Inflammatory macrophage (primary cell): ENCODE results near the gene DECR2.
"Not testable (repeated sequence)": the region's sequence is repeated elsewhere in the genome, so short reads cannot be mapped to it uniquely, and the experiment has no call there.

Experiments
- DNase-seq, 2 donors: peaks; one replicate each; pipeline ENCODE4 v3.0.0-alpha.2; 2020 to 2022

DECR2 gene

DNA sequence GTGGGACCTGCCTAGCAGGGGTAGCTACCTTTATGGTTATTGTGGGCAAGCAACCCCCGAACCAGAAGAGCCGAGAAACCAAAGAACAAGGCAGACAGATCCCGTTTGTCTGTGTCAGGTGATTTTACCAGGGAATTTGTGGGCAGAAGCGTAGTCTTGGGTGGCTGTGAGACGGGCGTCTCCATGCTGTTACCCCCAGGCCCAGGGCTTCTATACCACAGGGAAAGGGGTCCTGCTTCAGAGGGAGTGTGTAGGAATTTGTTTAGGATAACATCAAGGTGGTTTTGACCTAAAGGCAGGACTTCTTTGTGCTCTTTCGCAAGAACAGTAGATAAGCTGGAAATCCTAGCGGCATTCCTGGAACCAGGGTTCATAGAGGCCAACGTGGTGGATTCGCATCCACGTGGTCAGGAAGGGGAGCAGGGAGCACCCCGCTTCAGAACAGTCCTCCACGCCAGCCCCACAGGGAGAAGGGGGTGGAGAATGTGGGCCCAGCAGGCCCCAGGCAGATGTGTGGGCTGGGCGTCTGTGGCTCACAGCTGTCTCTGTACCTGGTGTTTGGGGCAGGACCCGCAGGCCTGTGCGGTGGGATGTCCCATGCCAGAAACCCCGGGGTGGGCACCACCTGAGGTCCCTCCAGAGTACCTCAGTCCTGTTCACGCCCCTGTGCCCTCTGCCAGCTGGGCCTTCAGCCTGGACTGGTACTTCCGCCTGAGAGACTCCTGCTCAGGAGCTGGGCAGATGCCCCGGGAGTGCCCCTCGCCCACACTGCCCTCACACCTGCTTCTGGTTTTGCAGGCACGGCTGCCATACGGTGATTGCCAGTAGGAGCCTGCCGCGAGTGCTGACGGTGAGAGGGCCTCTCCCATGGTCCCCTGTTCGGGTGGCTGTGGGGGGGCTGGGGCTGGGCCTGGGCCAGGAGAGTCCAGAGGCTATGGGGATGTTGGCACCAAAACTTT is 4.1 kb downstream of the DECR2 start:
- no peak for DNase-seq

GRCh38 chr16:407253-407652 is 5.6 kb downstream of the DECR2 start:
- DNase-seq = no peak

GRCh38 chr16:410516-411178 is 9.0 kb downstream of the DECR2 start:
- DNase-seq = no peak

DNA sequence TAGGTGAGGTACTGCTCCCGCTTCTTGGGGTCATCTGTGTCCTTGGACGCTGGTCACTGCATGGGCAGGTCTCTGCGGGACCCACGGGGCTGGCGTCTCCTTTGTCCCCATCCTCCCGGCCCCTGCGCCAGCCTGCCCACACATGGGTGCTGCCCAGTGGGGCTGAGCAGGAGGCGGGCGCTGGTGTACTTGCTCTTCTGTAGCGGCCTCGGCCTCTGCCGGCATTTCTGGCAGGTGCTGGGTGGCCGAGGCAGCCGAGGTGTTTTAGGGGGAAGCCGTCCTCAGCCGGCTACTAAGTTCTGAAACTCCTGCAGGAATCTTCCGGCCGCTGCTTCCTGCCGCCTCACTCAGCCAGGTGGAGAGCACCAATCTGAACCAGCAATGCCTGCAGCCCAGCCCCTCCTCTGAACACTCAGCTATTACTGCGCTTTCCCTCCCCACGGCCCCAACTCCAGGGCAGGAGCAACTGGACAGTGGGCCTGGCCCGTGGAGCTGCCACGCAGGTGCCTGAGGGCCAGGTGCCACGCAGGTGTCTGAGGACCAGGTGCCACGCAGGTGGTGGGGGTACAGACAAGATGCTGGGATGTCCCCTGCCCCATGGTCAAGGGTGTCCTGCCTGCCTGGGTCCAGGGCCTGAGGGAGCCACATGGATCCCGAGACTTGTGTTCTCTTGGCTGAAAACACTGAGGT is 10.0 kb downstream of the DECR2 start:
- DNase-seq = no peak

GRCh38 chr16:414395-415169 is 12.9 kb downstream of the DECR2 start:
- DNase-seq = no peak

DNA sequence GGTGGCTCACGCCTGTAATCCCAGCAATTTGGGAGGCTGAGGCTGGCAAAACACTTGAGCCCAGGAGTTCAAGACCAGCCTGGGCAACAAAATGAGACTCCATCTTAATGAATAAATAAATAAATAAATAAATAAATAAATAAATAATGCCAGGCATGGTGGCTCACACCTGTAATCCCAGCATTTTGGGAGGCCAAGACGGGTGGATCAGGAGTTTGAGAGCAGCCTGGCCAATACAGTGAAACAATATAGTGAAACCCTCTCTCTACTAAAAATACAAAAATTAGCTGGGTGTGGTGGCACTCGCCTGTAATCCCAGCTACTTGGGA is 13.4 kb downstream of the DECR2 start:
- not testable (repeated sequence) for DNase-seq

- peak in 1 of 2 donors; percentile 6 for DNase-seq
Observed at GRCh38 chr16:422179-422578, 20.5 kb downstream of the DECR2 start.

- peak; percentile 36 to 48 for DNase-seq
Observed at GRCh38 chr16:424033-424622, 22.4 kb downstream of the DECR2 start.

GRCh38 chr16:424623-425081 is 23.0 kb downstream of the DECR2 start:
- DNase-seq = peak in 1 of 2 donors; percentile 7

DNA sequence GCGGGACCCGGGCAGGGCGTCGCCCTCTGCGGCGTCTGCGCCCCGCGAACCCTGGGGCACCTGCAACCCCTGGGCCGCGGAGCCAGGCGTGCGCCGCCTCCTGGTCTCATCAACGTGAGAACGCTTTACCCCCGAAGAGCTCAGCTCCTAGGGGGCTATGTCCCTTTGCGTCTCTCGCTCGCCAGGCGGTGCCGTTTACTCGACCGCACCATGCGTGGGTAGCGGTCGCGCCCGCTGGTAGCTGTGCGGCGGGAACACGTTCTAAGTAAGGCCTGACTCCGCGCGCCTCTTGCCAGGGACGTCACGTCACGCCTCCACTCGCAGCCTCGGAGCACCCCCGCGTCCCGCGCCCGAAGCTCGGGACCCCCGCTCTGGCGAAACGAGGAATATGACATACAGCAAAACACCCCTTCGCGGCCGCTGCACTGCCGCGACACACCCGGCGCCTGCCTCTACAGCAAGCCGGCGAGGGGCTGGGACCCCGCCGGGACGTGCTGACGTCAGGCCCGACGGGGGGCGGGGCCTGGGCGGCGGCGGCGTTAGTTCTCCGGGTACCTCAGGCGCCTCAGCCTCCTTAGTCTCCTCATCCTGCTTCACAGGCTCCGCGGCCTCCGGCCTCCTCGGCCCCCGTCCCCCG is 23.5 kb downstream of the DECR2 start, which contains the start of gene RAB11FIP3:
RAB11FIP3 (plus strand) TSS at position 568 of the 637 bp plus-strand sequence. CDS start 358 bp downstream, outside the sequence.
- DNase-seq = peak; percentile 58 to 75

DNA sequence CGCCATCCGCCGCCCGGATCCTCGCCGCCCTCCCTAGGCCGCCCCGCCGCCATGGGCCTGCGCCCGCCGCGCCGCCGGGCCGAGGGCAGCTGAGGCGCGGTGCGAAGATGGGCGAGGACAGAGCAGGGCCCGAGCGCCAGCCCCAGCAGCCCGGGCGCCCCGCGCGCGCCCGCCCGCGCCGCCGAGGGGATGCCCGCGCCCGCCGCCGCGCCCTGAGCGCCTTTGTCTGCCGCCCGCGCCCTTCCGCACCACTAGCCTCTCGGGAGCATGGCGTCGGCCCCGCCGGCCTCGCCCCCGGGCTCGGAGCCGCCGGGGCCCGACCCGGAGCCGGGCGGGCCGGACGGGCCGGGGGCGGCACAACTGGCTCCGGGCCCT is 24.0 kb downstream of the DECR2 start:
- DNase-seq = peak in 1 of 2 donors; percentile 4

DNA sequence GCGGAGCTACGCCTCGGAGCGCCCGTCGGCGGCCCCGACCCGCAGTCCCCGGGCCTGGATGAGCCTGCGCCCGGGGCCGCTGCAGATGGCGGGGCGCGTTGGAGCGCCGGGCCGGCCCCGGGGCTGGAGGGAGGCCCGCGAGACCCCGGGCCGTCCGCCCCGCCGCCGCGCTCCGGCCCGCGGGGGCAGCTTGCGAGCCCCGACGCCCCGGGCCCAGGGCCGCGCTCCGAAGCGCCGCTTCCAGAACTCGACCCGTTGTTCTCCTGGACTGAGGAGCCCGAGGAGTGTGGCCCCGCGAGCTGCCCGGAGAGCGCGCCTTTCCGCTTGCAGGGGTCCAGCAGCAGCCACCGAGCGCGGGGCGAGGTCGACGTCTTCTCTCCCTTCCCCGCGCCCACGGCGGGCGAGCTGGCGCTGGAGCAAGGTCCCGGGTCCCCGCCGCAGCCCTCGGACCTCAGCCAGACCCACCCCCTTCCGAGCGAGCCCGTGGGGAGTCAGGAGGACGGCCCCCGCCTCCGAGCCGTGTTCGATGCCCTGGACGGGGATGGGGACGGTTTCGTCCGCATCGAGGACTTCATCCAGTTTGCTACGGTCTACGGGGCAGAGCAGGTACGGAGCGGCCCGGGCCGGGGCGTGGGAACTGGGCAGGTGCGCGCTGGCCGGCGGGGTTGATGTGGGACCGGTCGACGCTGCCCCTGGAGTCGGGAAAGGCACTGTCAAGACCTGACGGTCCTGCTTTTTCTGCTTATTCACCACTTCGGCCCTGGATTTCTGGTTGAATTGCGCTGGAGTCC is 24.6 kb downstream of the DECR2 start:
- no peak for DNase-seq

DNA sequence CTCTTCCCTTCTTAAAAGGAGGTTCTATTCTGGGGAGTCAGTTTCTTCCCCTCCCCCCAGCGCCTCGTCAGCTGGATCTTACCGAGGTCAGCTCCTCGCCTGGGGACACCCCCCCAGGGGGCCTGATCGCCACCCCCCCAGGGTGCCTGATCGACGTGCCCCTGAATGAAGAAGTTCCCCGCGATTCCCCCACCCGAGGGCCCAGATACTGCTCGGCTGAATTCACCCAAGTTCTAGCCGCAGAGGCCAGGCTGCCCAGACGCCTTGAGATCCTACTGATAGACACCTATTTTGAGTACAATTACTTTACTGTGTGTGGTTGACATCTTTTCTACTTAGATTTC is 25.2 kb downstream of the DECR2 start:
- no peak for DNase-seq

- DNase-seq = no peak
Observed at GRCh38 chr16:427250-427649, 25.6 kb downstream of the DECR2 start.

DNA sequence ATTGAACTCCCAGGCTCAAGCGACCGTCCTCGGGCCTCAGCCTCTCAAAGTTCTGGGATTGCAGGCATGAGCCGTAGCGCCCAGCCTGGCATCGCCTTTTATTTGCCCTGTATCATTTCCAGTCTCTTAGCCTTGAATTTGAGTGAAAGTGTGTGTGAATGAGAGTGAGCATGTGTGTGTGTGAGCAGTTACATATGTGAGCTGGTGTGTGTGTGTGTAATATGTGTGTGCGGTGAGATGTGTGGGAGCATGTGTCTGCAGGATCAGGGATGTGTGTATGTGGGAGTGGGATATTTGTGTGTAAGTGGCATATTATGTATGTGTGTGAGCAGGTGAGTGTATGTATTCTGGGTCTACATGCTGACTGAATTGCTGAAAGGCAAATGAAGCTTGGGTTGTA is 29.2 kb downstream of the DECR2 start:
- DNase-seq = no peak

- DNase-seq = no peak
Observed at GRCh38 chr16:440627-441026, 38.9 kb downstream of the DECR2 start.

DNA sequence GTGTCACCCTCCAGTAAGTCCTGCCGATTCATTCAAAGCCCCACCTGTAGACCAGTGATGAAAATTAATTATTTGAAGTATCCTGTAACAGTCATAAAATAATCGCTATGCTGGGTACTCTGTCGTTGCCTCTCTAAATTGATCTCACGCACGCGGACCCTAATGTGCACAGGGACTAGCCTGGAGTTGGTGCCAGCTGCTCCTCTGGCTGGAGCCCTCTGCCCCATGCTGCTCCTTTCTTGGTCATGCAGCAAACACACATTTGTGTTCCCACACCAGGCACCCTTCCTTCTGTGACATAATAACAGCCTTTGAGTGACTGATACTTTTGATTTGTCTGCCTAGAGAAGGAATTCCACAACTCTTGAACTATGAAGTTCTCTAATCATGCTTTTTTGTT is 39.8 kb downstream of the DECR2 start:
- DNase-seq = no peak

GRCh38 chr16:442976-443375 is 41.3 kb downstream of the DECR2 start:
- DNase-seq = no peak

- no peak for DNase-seq
Observed at GRCh38 chr16:444027-444426, 42.3 kb downstream of the DECR2 start.

DNA sequence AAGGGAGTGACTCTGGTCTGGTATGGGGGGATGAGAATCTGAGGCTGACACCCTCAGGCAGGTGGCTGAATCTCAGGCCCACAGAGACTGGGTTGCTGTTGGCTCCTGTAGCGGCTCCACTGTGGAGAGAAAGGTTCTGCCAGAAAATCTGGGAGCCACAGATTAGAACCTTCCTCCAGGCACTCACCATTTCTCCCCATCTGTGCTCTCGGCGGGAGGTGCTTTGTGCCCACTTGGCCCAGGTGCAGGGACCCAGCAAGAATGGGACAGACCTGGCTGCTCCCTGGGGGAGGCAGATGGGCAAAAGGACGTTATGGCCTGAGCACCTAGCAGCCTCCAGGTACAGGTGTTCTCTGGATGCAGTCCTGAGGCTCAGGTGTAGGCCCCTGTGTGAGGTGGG is 43.9 kb downstream of the DECR2 start:
- no peak for DNase-seq

- peak; percentile 28 to 36 for DNase-seq
Observed at GRCh38 chr16:450385-450784, 48.7 kb downstream of the DECR2 start.
